HepG2 (cell line): ENCODE data around the gene FMNL1. TPM values are rescaled to one million over a fixed set of nuclear protein-coding genes. Genes with fewer than 3 reads are reported as not detected.
A peak's percentile ranks its signal among the peaks of the same experiment; 100 is the strongest.

Source experiments
- BORCS8-MEF2B ChIP-seq: sonication (generic); formaldehyde crosslinking; IDR thresholded peaks from 2 replicates; pipeline ENCODE4 v1.8.0; 2022; ENCODE audit warnings: mild to moderate bottlenecking, missing genetic modification reagents
- FOXJ3 ChIP-seq: sonication (generic); formaldehyde crosslinking; IDR thresholded peaks from 2 replicates; pipeline ENCODE4 v1.4.0; 2020; ENCODE audit warnings: missing genetic modification reagents, mild to moderate bottlenecking, borderline replicate concordance
- HNRNPK ChIP-seq: fragments of 200-400 bp; formaldehyde crosslinking; IDR thresholded peaks from 2 replicates; pipeline ENCODE4 v1.6.1; 2018; ENCODE audit warnings: low read length, low read depth, moderate library complexity, mild to moderate bottlenecking; ENCODE audit not compliant: poor library complexity, severe bottlenecking
- NAIF1 ChIP-seq: sonication (generic); formaldehyde crosslinking; IDR thresholded peaks from 2 replicates; pipeline ENCODE4 v1.5.0; 2020; ENCODE audit warnings: mild to moderate bottlenecking, missing genetic modification reagents, borderline replicate concordance
- POGZ ChIP-seq: sonication (generic); formaldehyde crosslinking; IDR thresholded peaks from 2 replicates; pipeline ENCODE4 v1.4.0; 2020; ENCODE audit warnings: mild to moderate bottlenecking, missing genetic modification reagents
- SRSF4 ChIP-seq: fragments of 200-400 bp; formaldehyde crosslinking; IDR thresholded peaks from one replicate; pipeline ENCODE4 v1.6.1; 2018; ENCODE audit warnings: mild to moderate bottlenecking, low read depth, low read length, moderate library complexity; ENCODE audit not compliant: poor library complexity, severe bottlenecking
- TCF7L2 ChIP-seq: IDR thresholded peaks from 2 replicates; pipeline ENCODE4 v1.6.1; 2011; ENCODE audit warnings: mild to moderate bottlenecking, low read depth, low read length, moderate library complexity
- ZKSCAN5 ChIP-seq: sonication (generic); formaldehyde crosslinking; IDR thresholded peaks from 2 replicates; pipeline ENCODE4 v1.5.1; 2020; ENCODE audit warnings: mild to moderate bottlenecking, missing genetic modification reagents
- ZNF33B ChIP-seq: sonication (generic); formaldehyde crosslinking; IDR thresholded peaks from 2 replicates; pipeline ENCODE4 v1.5.1; 2020; ENCODE audit warnings: mild to moderate bottlenecking, missing genetic modification reagents
- ZNF354B ChIP-seq: sonication (generic); formaldehyde crosslinking; IDR thresholded peaks from 2 replicates; pipeline ENCODE4 v1.8.0; 2022; ENCODE audit warnings: mild to moderate bottlenecking, missing genetic modification reagents
- ZNF720 ChIP-seq: sonication (generic); formaldehyde crosslinking; IDR thresholded peaks from 2 replicates; pipeline ENCODE4 v1.4.0; 2020; ENCODE audit warnings: missing genetic modification reagents
- ZNF747 ChIP-seq: sonication (generic); formaldehyde crosslinking; IDR thresholded peaks from 2 replicates; pipeline ENCODE4 v1.8.1; 2023; ENCODE audit warnings: missing genetic modification reagents, mild to moderate bottlenecking, borderline replicate concordance
- polyA plus RNA-seq, 8 experiments: library from polyadenylated mRNA; depleted of rRNA in 3 of 8; stranded (reverse) in 7 of 8; unstranded in 1 of 8; fragments of >200 nt; fragmentation: Illumina TruSeq in 4 of 8; extraction: Trizol in 4 of 8; gene quantifications; 2 replicates each; pipeline versions ENCODE4 v1.2.1 to v1.2.3, GENCODE V29; 2011 to 2016; ENCODE audit warnings: low read depth in 4 of 8, missing spikeins in 1 of 8, mixed read lengths in 1 of 8; ENCODE audit not compliant: insufficient read depth in 1 of 8
- total RNA-seq, 5 experiments: library from RNA; depleted of rRNA; stranded (reverse); fragments of >200 nt; fragmentation: Illumina TruSeq; extraction: Trizol; gene quantifications; 2 replicates each; pipeline ENCODE4 v1.2.3, GENCODE V29; 2016; ENCODE audit warnings: low read depth in 1 of 5
- TF ChIP-seq, protein P1 (sequence below): IDR thresholded peaks from 2 replicates; pipeline ENCODE4 v1.6.1; 2012; ENCODE audit warnings: low read length, improper control_type of control experiment
- TF ChIP-seq, protein P2 (sequence below): sonication (generic); formaldehyde crosslinking; conservative IDR thresholded peaks from 2 replicates; pipeline ENCODE4 v1.4.0; 2020; ENCODE audit warnings: missing genetic modification reagents
- TF ChIP-seq, protein P3 (sequence below): sonication (generic); formaldehyde crosslinking; IDR thresholded peaks from 2 replicates; pipeline ENCODE4 v1.5.1; 2020; ENCODE audit warnings: missing genetic modification reagents, mild to moderate bottlenecking, borderline replicate concordance
- TF ChIP-seq, protein P4 (sequence below): sonication (generic); formaldehyde crosslinking; IDR thresholded peaks from 2 replicates; pipeline ENCODE4 v1.4.0; 2020; ENCODE audit warnings: missing genetic modification reagents

FMNL1 gene
- total and polyA plus RNA-seq, 2 of the 13 experiments (the other 11 are each of a cell fraction or from before 2014, with no cell fraction given) = 0.53 to 0.70 TPM

DNA sequence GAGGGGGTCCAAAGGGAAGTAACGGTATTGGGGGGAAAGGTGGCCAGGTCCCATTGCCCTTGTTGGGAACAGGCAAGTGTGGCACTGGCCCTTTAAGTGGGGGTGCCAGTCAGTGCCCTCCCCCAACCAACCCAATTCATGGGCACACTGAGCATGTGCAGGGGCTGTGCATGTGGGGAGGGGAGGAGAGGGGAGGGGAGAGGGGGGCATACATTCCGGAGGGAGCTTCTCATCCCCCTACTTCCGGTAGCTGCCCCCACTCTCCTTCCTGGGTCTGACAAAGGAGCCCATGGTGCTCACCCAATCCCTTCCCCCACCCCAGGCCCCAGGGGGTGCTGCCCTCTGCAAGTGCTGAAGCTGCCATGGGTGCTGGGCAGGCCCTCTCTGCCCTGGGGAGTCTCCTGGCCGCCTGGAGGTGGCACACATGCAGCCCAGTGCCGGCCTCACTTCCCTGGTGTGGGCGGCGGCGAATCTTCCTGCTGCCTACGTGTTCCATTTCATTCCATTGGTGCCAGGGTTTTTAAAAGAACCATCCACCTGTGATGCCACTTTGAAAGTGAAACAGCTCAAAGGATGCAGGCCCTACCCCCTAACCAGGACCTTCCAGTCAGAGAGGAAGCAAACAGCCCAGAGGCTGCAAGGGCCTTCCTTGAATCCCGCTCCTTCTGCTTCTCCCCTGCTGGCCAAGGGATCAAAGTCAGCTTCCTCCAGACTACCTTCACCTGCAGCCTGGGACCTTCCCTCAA, 49.0 kb upstream of the FMNL1 start (continued):
- TF ChIP-seq, protein P1, sequence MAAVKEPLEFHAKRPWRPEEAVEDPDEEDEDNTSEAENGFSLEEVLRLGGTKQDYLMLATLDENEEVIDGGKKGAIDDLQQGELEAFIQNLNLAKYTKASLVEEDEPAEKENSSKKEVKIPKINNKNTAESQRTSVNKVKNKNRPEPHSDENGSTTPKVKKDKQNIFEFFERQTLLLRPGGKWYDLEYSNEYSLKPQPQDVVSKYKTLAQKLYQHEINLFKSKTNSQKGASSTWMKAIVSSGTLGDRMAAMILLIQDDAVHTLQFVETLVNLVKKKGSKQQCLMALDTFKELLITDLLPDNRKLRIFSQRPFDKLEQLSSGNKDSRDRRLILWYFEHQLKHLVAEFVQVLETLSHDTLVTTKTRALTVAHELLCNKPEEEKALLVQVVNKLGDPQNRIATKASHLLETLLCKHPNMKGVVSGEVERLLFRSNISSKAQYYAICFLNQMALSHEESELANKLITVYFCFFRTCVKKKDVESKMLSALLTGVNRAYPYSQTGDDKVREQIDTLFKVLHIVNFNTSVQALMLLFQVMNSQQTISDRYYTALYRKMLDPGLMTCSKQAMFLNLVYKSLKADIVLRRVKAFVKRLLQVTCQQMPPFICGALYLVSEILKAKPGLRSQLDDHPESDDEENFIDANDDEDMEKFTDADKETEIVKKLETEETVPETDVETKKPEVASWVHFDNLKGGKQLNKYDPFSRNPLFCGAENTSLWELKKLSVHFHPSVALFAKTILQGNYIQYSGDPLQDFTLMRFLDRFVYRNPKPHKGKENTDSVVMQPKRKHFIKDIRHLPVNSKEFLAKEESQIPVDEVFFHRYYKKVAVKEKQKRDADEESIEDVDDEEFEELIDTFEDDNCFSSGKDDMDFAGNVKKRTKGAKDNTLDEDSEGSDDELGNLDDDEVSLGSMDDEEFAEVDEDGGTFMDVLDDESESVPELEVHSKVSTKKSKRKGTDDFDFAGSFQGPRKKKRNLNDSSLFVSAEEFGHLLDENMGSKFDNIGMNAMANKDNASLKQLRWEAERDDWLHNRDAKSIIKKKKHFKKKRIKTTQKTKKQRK = no peak
- TF ChIP-seq ZKSCAN5 (CRISPR knock-in tag) (no peak), HNRNPK (peak; percentile 50), ZNF354B (CRISPR knock-in tag) (no peak), POGZ (CRISPR knock-in tag) (no peak), ZNF33B (no peak), ZNF747 (CRISPR knock-in tag) (peak; percentile 89), NAIF1 (CRISPR knock-in tag) (no peak), ZNF720 (CRISPR knock-in tag) (no peak), TCF7L2 (no peak), BORCS8-MEF2B (no peak; the same call in 1 of the 2 replicates), FOXJ3 (no peak), SRSF4 (no peak)
- TF ChIP-seq, protein P2, sequence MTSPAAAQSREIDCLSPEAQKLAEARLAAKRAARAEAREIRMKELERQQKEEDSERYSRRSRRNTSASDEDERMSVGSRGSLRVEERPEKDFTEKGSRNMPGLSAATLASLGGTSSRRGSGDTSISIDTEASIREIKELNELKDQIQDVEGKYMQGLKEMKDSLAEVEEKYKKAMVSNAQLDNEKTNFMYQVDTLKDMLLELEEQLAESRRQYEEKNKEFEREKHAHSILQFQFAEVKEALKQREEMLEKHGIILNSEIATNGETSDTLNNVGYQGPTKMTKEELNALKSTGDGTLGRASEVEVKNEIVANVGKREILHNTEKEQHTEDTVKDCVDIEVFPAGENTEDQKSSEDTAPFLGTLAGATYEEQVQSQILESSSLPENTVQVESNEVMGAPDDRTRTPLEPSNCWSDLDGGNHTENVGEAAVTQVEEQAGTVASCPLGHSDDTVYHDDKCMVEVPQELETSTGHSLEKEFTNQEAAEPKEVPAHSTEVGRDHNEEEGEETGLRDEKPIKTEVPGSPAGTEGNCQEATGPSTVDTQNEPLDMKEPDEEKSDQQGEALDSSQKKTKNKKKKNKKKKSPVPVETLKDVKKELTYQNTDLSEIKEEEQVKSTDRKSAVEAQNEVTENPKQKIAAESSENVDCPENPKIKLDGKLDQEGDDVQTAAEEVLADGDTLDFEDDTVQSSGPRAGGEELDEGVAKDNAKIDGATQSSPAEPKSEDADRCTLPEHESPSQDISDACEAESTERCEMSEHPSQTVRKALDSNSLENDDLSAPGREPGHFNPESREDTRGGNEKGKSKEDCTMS = no peak; the same call in 1 of the 2 replicates
- TF ChIP-seq, protein P3, sequence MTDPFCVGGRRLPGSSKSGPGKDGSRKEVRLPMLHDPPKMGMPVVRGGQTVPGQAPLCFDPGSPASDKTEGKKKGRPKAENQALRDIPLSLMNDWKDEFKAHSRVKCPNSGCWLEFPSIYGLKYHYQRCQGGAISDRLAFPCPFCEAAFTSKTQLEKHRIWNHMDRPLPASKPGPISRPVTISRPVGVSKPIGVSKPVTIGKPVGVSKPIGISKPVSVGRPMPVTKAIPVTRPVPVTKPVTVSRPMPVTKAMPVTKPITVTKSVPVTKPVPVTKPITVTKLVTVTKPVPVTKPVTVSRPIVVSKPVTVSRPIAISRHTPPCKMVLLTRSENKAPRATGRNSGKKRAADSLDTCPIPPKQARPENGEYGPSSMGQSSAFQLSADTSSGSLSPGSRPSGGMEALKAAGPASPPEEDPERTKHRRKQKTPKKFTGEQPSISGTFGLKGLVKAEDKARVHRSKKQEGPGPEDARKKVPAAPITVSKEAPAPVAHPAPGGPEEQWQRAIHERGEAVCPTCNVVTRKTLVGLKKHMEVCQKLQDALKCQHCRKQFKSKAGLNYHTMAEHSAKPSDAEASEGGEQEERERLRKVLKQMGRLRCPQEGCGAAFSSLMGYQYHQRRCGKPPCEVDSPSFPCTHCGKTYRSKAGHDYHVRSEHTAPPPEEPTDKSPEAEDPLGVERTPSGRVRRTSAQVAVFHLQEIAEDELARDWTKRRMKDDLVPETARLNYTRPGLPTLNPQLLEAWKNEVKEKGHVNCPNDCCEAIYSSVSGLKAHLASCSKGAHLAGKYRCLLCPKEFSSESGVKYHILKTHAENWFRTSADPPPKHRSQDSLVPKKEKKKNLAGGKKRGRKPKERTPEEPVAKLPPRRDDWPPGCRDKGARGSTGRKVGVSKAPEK = peak; percentile 26; the same call in 1 of the 2 replicates
- TF ChIP-seq, protein P4, sequence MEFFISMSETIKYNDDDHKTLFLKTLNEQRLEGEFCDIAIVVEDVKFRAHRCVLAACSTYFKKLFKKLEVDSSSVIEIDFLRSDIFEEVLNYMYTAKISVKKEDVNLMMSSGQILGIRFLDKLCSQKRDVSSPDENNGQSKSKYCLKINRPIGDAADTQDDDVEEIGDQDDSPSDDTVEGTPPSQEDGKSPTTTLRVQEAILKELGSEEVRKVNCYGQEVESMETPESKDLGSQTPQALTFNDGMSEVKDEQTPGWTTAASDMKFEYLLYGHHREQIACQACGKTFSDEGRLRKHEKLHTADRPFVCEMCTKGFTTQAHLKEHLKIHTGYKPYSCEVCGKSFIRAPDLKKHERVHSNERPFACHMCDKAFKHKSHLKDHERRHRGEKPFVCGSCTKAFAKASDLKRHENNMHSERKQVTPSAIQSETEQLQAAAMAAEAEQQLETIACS = no peak
